Measurements from ENCODE around the gene SFN. TPM values are rescaled to one million over a fixed set of nuclear protein-coding genes. Genes with fewer than 3 reads are reported as not detected.
A peak's percentile ranks its signal among the peaks of the same experiment; 100 is the strongest.

The SFN gene
- total and polyA plus RNA-seq, 2 of the 13 experiments (the other 11 are each of a cell fraction or from before 2014, with no cell fraction given) = 4.3 to 5.6 TPM

GRCh38 chr1:26820784-26821269 is 42.1 kb upstream of the SFN start:
- FAIRE-seq = no peak
- no peaks in the 10 kb centered on the region for H4K20me1 ChIP-seq (ENCODE audit: insufficient read depth, low read length)
- peak overlapping the region; percentile 15 to 35 (median 32); a peak in 4 of 6 replicates for H3K4me3 ChIP-seq (replicated peaks in 1 of 3; ENCODE audit: insufficient read depth in 1 of 3, low read depth in 2 of 3, low read length in 3 of 3)
- CTCF ChIA-PET (ENCODE audit: low intra/inter-chr PET ratio, low total read pairs) = no interaction called here
- no peaks in the 10 kb centered on the region; a peak in 1 of 5 replicates for H3K27me3 ChIP-seq (ENCODE audit: control insufficient read depth in 1 of 2, insufficient read depth in 2 of 2, low read length in 2 of 2)
- in situ Hi-C loops (cut with HindIII; ENCODE audit: extremely low pct_ligation_motif_present, low pct_unique_long_range_greater_than_20kb) (no loop called here), intact Hi-C loops (cut with micrococcal nuclease; ENCODE audit: unreplicated experiment) (no loop called here)
- no peak overlapping the region for H3K9ac ChIP-seq (ENCODE audit: insufficient read depth, low read depth, low read length)
- H3K27ac ChIP-seq (ENCODE audit: extremely low read length, insufficient read depth, low read length) = peak overlapping the region; percentile 1
- H3K79me2 ChIP-seq (ENCODE audit: insufficient read depth, low read length) = no peaks in the 10 kb centered on the region
- no peaks in the 10 kb centered on the region for H3K36me3 ChIP-seq (replicated peaks in 1 of 2; ENCODE audit: control insufficient read depth in 1 of 2, insufficient read depth in 2 of 2, low read length in 2 of 2)
- DNase-seq (ENCODE audit: low spot score) = peak; percentile 52
- POLR2A ChIA-PET = interaction anchor here (0.7 to 1.4 kb wide), 8 partner anchors 11 to 128 kb away, joined by 3 to 6 read pairs (median 4); partner anchors contain the start of genes GPN2 and NR0B2
- H3K9me3 ChIP-seq (ENCODE audit: low read length) = no peaks in the 10 kb centered on the region
- WGBS (ENCODE audit: low lambda C conversion rate) = 0% methylated on average over 4 of the region's 4 CpGs
- peak; percentile 84 for ATAC-seq
- peaks cover 42% of the 10 kb centered on the region for H3K4me1 ChIP-seq (ENCODE audit: insufficient read depth, low read length)
- no TSS peak for BruUV-seq (replicated peaks)
- peak overlapping the region; percentile 51 for H3K4me2 ChIP-seq (ENCODE audit: low read depth, low read length)
- no peak overlapping the region for H2AFZ ChIP-seq (ENCODE audit: low read length)
- TF ChIP-seq CEBPB (IDR thresholded peaks at IDR 0.05; ENCODE audit: borderline replicate concordance, low read depth, low read length) = peak; percentile 42; the same call in 1 of the 2 replicates
- peak; percentile 23; the same call in 1 of the 2 replicates for TF ChIP-seq RARA (CRISPR knock-in tag; IDR thresholded peaks at IDR 0.05)
- 0 out of 2 replicates have a peak, but pooled peaks have one; percentile 15 for TF ChIP-seq ZNF501 (CRISPR knock-in tag; IDR thresholded peaks at IDR 0.05)
- TF ChIP-seq ZNF121 (CRISPR knock-in tag; IDR thresholded peaks at IDR 0.05) = peak; percentile 94
- peak; percentile 80 for TF ChIP-seq SRF (IDR thresholded peaks at IDR 0.05; ENCODE audit: low read depth, low read length)
- TF ChIP-seq ZNF124 (CRISPR knock-in tag; IDR thresholded peaks at IDR 0.05) = 0 out of 2 replicates have a peak, but pooled peaks have one; percentile 19
- TF ChIP-seq CEBPG (CRISPR knock-in tag; IDR thresholded peaks at IDR 0.05) = peak; percentile 25; the same call in 1 of the 2 replicates
- TF ChIP-seq, protein P1, sequence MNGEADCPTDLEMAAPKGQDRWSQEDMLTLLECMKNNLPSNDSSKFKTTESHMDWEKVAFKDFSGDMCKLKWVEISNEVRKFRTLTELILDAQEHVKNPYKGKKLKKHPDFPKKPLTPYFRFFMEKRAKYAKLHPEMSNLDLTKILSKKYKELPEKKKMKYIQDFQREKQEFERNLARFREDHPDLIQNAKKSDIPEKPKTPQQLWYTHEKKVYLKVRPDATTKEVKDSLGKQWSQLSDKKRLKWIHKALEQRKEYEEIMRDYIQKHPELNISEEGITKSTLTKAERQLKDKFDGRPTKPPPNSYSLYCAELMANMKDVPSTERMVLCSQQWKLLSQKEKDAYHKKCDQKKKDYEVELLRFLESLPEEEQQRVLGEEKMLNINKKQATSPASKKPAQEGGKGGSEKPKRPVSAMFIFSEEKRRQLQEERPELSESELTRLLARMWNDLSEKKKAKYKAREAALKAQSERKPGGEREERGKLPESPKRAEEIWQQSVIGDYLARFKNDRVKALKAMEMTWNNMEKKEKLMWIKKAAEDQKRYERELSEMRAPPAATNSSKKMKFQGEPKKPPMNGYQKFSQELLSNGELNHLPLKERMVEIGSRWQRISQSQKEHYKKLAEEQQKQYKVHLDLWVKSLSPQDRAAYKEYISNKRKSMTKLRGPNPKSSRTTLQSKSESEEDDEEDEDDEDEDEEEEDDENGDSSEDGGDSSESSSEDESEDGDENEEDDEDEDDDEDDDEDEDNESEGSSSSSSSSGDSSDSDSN (CRISPR knock-in tag; IDR thresholded peaks at IDR 0.05) = 0 out of 2 replicates have a peak, but pooled peaks have one; percentile 24
- no peak for TF ChIP-seq ZSCAN30 (CRISPR knock-in tag; IDR thresholded peaks at IDR 0.05)
- 0 out of 2 replicates have a peak, but pooled peaks have one; percentile 36 for TF ChIP-seq ZMYM2 (CRISPR knock-in tag; IDR thresholded peaks at IDR 0.05)
- 0 out of 2 replicates have a peak, but pooled peaks have one; percentile 25 for TF ChIP-seq ZNF605 (CRISPR knock-in tag; IDR thresholded peaks at IDR 0.05)
- TF ChIP-seq RBFOX2 (IDR thresholded peaks at IDR 0.05; ENCODE audit: low read depth, low read length) = no peak
- TF ChIP-seq MEF2D (CRISPR knock-in tag; IDR thresholded peaks at IDR 0.05) = peak; percentile 83
- 0 out of 2 replicates have a peak, but pooled peaks have one; percentile 14 for TF ChIP-seq GATAD2A (CRISPR knock-in tag; IDR thresholded peaks at IDR 0.05)
- TF ChIP-seq FOXK2 (IDR thresholded peaks at IDR 0.05) = no peak
- TF ChIP-seq SALL1 (CRISPR knock-in tag; IDR thresholded peaks at IDR 0.05) = 0 out of 2 replicates have a peak, but pooled peaks have one; percentile 33
- TF ChIP-seq FOXC1 (CRISPR knock-in tag; IDR thresholded peaks at IDR 0.05; ENCODE audit: borderline replicate concordance) = no peak
- TF ChIP-seq SOX13 (IDR thresholded peaks at IDR 0.05) = no peak
- TF ChIP-seq SOX13 (CRISPR knock-in tag; conservative IDR thresholded peaks at IDR 0.05 in 1 of 2, IDR thresholded peaks at IDR 0.05 in 1 of 2) = 0 out of 4 replicates have a peak, but pooled peaks of 1 of the 2 experiments have one; percentile 0
- TF ChIP-seq ZMYM3 (CRISPR knock-in tag; IDR thresholded peaks at IDR 0.05) = peak; percentile 39; the same call in 1 of the 2 replicates
- TF ChIP-seq CTCF (CRISPR knock-in tag; IDR thresholded peaks at IDR 0.05) = peak; percentile 45
- TF ChIP-seq, protein P2, sequence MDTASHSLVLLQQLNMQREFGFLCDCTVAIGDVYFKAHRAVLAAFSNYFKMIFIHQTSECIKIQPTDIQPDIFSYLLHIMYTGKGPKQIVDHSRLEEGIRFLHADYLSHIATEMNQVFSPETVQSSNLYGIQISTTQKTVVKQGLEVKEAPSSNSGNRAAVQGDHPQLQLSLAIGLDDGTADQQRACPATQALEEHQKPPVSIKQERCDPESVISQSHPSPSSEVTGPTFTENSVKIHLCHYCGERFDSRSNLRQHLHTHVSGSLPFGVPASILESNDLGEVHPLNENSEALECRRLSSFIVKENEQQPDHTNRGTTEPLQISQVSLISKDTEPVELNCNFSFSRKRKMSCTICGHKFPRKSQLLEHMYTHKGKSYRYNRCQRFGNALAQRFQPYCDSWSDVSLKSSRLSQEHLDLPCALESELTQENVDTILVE (CRISPR knock-in tag; IDR thresholded peaks at IDR 0.05) = 0 out of 2 replicates have a peak, but pooled peaks have one; percentile 32

Data from HepG2 (cell line).